Right ventricle myocardium superior (tissue), 1 donor: ENCODE data around the gene TPPP2. TPM values are rescaled to one million over a fixed set of nuclear protein-coding genes. Genes with fewer than 3 reads are reported as not detected.

Source experiments
- ATAC-seq: fragments of 200-7000 bp; cut with Tn5 transposase; one replicate; pipeline ENCODE4 v1.9.1; 2020; ENCODE audit warnings: mild to moderate bottlenecking; ENCODE audit not compliant: poor library complexity
- DNase-seq: peaks from one replicate; pipeline ENCODE4 v3.0.0-alpha.2; 2020
- intact Hi-C: fragments of 100-400 bp; cut with DNase I; formaldehyde crosslinking; loops from one replicate; pipeline ENCODE4 v1.11.2; 2022
- total RNA-seq: library from RNA; stranded (reverse); fragmentation: NEBNext Ultra II Directional; extraction: Animal tissue kit (Norgen Biotek cat#: 25700); gene quantifications from one replicate; pipeline ENCODE4 v1.2.1, GENCODE V29; 2021
- donor health status: DM: no; HTN: yes; CAD: no; lungs with severe emphysema.

The TPPP2 gene
- total RNA-seq, 1 donor from 2014 or later: 0.81 TPM

DNA sequence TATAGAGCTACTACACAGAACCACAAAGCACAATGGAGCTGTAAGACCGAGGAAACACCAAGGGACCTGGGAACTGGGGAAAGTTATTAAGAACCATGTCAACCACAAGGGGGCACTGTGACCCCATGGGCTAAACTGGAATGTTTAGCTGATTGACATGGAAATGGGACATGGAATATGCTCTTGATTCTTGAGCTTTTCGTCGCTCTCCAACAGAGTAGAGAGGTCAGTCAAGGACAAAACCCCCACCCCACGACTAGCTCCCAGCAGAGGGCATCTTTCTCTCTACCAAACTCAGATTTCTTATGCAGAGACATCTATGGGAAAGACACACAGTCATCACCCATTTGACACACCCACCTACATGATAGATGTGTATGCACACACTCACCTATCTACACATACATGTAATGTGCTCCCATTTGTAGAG lies 15.2 kb upstream of the TPPP2 start:
- peak; percentile 86 for ATAC-seq
- intact Hi-C loops: loop anchor here (2.0 to 5.0 kb wide), 2 partner anchors 24 to 88 kb away; partner anchors contain the start of gene TMEM253
- peak; percentile 79 for DNase-seq

- ATAC-seq (peak; percentile 29), DNase-seq (no peak)
- intact Hi-C loops: loop anchor here (2.0 to 5.0 kb wide), 2 partner anchors 23 to 87 kb away; partner anchors contain the start of gene TMEM253
Observed at GRCh38 chr14:21015312-21015711, 14.7 kb upstream of the TPPP2 start.

GRCh38 chr14:21016413-21017190 lies 13.4 kb upstream of the TPPP2 start:
- intact Hi-C loops: loop anchor here (5.0 kb wide), 1 partner anchor 86 kb away; the partner anchor contains the start of gene TMEM253
- ATAC-seq (no peak), DNase-seq (no peak)

- no peak for DNase-seq
- ATAC-seq: no peak
- intact Hi-C loops: loop anchor here (5.0 kb wide), 1 partner anchor 85 kb away; the partner anchor contains the start of gene TMEM253
Observed at GRCh38 chr14:21017528-21018245, 12.3 kb upstream of the TPPP2 start.

GRCh38 chr14:21018286-21018685 lies 11.7 kb upstream of the TPPP2 start:
- ATAC-seq (no peak), DNase-seq (no peak)
- intact Hi-C loops: loop anchor here (5.0 kb wide), 1 partner anchor 84 kb away; the partner anchor contains the start of gene TMEM253

DNA sequence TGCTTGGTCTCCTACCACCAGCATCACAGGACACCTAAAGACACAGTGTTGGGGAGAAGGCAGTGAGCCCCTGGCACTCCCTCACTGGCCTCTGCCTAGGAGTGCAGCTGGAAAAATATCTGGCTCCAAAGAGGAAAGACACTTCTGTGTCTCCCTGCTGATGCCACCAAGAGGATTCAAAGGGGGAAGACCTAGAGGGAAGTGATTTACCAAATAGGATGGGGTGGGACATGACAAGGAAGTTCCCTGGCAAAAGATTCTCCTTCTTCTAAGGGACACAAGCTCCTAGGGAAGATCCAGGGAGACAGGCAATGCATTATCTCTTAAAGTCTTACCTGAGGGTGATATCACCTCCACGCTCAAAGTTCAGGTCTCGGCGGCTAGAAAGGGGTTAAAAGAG lies 11.2 kb upstream of the TPPP2 start:
- intact Hi-C loops: loop anchor here (5.0 kb wide), 1 partner anchor 84 kb away; the partner anchor contains the start of gene TMEM253
- DNase-seq: no peak
- no peak for ATAC-seq

GRCh38 chr14:21019366-21019765 lies 10.7 kb upstream of the TPPP2 start:
- no peak for DNase-seq
- ATAC-seq: no peak
- intact Hi-C loops: loop anchor here (5.0 kb wide), 1 partner anchor 83 kb away; the partner anchor contains the start of gene TMEM253

GRCh38 chr14:21020977-21021545 lies 9.0 kb upstream of the TPPP2 start:
- intact Hi-C loops: no loop called here
- no peak for DNase-seq

GRCh38 chr14:21022686-21023085 lies 7.3 kb upstream of the TPPP2 start:
- no peak for ATAC-seq
- DNase-seq: no peak
- intact Hi-C loops: no loop called here

More at GRCh38 chr14:21020977-21021545, 9.0 kb upstream of the TPPP2 start:
- ATAC-seq: no peak

GRCh38 chr14:21023174-21023573 lies 6.8 kb upstream of the TPPP2 start:
- DNase-seq (peak; percentile 56), ATAC-seq (no peak)
- intact Hi-C loops: no loop called here

DNA sequence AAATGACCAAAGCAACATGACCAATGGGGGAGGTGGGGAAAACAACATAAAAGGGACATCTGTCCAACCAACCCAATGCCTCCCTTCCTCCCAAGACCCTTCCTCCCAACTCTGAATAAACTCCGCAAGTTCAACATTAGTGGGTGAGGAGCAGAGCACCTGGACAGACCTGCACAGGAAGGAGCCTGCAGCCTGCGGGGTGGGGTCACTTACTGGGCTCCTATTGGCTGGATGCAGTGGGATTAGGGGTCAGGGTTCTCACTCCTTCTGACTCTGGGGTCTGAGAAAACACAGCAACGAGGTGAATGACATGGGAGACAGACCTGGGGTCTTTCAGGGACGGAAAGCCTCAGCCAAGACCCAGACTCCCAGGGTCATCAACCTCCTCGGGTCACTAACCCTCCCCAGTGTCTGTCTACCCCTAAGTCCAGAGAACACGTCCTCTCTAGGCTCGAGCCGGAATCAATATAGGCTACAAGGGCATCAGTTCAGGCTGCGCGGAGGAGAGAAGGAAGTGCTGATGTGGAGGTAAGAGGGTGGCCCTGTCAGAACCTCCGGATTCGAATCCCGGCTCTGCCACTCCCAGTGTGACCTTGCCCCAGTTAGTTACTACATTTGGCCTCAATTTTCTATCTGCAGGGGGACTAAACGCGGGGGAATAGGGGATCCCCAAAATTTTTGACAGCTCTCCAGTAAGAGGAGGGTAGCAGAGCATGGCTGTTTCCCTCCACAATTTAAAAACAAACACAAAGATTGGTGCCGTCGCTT lies 6.0 kb upstream of the TPPP2 start:
- ATAC-seq: peak; percentile 28
- DNase-seq: peak; percentile 44
- intact Hi-C loops: no loop called here

DNA sequence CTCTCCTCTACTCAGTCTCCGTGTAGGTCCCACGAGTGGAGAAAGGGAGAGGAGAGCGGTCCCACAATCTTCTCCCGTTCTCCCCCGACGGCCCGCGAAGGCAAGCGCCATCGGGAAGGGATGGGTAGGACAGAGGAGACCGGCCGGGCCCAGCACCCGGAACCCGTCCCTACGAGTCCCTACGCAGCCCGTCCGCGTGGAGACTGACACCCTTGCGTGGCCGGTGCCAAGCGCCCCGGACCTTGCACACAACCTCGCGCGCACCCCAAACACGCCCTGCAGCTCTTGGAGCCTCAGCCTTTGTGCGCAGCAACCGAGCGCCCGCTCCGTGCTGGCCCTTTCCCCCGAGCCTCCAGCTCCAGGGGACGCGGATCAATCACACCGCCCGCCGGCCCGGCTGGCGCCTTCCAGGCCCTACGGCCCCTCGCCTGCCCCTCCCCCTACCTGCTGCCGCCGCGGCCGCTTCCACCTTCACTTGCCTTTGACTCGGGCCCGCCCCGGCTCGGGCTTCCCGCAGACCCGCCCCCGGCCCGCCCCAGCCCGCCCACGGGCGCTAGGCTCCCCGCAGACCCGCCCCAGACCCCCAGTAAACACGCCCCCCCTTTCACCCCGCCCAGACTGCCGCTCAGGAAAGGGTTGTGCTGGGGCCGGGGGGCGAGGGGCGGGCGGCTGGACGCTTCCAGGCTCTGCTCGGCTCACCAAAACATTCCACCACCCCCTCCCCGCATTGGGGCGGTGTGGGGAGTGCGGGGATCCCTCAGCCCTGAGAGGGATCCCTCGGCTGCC lies 5.2 kb upstream of the TPPP2 start, which contains the start of gene NDRG2:
NDRG2 (minus strand) TSS at position 477 of the 786 bp plus-strand sequence. CDS start 1,746 bp downstream, outside the sequence.
- ATAC-seq (peak; percentile 88), DNase-seq (peak; percentile 92)
- intact Hi-C loops: no loop called here

DNA sequence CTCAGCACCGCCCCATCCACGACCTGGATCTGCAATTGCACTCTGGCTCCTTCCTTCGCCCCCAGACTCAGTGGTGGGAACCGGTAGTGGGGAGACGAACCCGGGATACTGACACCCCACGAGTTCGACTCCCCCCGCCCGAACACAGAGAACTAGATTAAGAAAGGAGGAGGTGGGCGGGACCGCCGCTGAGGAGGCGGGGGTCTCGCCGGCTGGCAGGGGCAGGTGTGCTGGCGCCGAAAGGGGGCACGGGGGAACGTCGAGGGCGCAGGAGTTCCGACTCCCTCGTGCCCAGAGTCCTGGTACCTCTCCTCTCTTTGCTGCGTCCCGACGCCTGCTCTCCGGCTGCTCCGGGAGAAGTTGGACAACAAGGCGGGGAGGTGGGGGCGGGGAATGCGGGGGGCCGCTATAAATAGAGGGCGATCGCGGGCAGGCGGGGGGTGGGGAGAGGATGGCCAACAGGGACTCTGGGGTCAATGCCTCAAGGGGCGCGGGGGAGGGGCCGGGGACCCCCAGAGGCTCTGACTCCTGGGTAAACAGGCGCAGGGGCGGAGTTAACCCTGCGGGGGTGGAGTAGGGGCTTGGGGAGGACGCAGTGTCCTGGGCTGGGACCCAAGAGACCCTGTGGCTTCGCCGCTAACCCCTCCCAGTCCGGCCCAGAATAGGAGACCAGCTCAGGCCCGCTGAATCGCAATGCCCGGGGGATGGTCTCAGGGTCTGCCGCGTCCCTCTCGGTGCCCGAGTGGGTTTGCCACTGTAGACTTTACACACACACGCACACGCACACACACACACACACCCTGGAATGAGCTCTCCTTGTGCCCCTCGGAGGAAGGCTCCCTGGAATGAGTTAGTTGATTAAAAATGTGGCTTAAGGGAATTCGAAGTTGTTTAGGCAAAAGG lies 4.4 kb upstream of the TPPP2 start:
- intact Hi-C loops: no loop called here
- peak; percentile 73 for ATAC-seq

DNA sequence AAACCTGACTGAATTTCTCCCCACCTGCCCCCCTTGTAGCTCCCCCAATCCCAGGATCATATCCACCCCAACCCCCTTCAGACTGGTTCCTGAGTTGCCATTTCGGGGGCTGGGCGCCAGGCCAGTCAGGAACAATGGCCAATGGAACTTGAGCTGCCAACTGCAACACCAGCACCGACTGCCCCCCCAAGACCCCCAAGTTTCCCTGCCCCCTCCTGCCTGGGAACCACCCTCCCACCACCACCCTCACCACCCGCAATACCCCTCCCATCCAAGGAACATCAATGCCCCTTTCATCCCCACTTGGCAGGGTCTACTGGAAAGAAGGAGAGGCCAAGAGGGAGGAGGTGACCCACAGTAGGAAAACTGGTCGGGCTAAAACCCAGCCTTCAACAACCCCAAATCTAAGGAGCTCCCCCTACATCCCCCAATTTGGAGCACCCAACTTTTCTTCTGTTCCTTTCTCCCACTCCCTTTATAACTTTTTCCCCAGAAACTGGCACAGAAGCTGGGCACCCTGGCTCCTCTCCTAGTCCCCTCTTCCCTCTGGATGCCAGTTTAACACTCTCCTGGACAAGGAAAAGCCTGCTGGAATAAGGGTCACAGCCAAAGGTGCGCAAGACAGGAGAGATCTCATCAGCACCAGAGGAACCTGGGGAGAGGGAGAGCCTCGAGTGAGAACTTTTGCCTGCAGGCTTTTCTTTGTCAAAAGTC lies 3.6 kb upstream of the TPPP2 start:
- DNase-seq: no peak
- intact Hi-C loops: no loop called here
- no peak for ATAC-seq

More for the DNA sequence above, 4.4 kb upstream of the TPPP2 start:
- DNase-seq: peak; percentile 91

DNA sequence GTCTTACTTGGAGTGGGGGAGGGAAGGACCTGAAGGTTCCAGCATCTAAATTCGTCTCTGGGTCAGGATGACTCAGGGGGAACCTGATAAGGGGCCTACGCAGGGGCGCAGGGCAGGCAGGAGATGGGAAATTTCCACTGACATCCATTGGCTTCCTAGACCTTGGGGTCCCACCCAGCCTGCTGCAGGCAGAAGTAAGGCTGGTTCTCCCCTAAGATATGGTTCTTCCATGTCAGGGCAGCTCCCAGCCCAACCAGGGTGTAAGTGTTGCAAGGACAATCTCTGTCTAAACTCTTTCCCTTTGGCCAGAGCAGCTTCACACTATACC lies 3.1 kb upstream of the TPPP2 start:
- intact Hi-C loops: no loop called here
- ATAC-seq: no peak
- DNase-seq: no peak

- DNase-seq: no peak
- no peak for ATAC-seq
- intact Hi-C loops: no loop called here
Observed at GRCh38 chr14:21030531-21030930, 514 bp downstream of the TPPP2 start.
